ENCODE results near the gene ZNF750. TPM values are rescaled to one million over a fixed set of nuclear protein-coding genes. Genes with fewer than 3 reads are reported as not detected.
A peak's percentile ranks its signal among the peaks of the same experiment; 100 is the strongest.

Gene ZNF750
- total and polyA plus RNA-seq, 2 of the 13 experiments (the other 11 are each of a cell fraction or from before 2014, with no cell fraction given) = not detected

- Histone ChIP-seq H3K9ac (ENCODE audit: insufficient read depth, low read depth, low read length) (no peak overlapping the region; the same call in 1 of the 2 replicates), H3K36me3 (replicated peaks in 1 of 2; ENCODE audit: control insufficient read depth in 1 of 2, insufficient read depth in 2 of 2, low read length in 2 of 2) (no peaks in the 10 kb centered on the region; a peak in 1 of 5 replicates), H3K4me3 (replicated peaks in 1 of 3; ENCODE audit: insufficient read depth in 1 of 3, low read depth in 2 of 3, low read length in 3 of 3) (no peak overlapping the region), H3K27ac (ENCODE audit: extremely low read length, insufficient read depth, low read length) (peak overlapping the region; percentile 55), H3K9me3 (ENCODE audit: low read length) (no peaks in the 10 kb centered on the region), H3K79me2 (ENCODE audit: insufficient read depth, low read length) (peaks cover 3% of the 10 kb centered on the region), H4K20me1 (ENCODE audit: insufficient read depth, low read length) (no peaks in the 10 kb centered on the region), H3K27me3 (ENCODE audit: control insufficient read depth in 1 of 2, insufficient read depth in 2 of 2, low read length in 2 of 2) (no peaks in the 10 kb centered on the region), H3K4me2 (ENCODE audit: low read depth, low read length) (no peak overlapping the region), H2AFZ (ENCODE audit: low read length) (no peak overlapping the region), H3K4me1 (ENCODE audit: insufficient read depth, low read length) (peaks cover 54% of the 10 kb centered on the region)
- in situ Hi-C loops (cut with HindIII; ENCODE audit: extremely low pct_ligation_motif_present, low pct_unique_long_range_greater_than_20kb) (no loop called here), intact Hi-C loops (cut with micrococcal nuclease; ENCODE audit: unreplicated experiment) (no loop called here)
- CTCF ChIA-PET (ENCODE audit: low intra/inter-chr PET ratio, low total read pairs) = no interaction called here
- BruUV-seq (replicated peaks) = no TSS peak
- DNase-seq (ENCODE audit: low spot score) (no peak), FAIRE-seq (no peak), ATAC-seq (no peak)
- POLR2A ChIA-PET = interaction anchor here (1.6 kb wide), 1 partner anchor 44 kb away, joined by 3 read pairs; no protein-coding TSS in a partner anchor
- WGBS (ENCODE audit: low lambda C conversion rate) = 96% methylated on average over 36 of the region's 39 CpGs
- TF ChIP-seq ZBTB33 (CRISPR knock-in tag; IDR thresholded peaks at IDR 0.05) = peak; percentile 95
- no peak for TF ChIP-seq ZNF747 (CRISPR knock-in tag; IDR thresholded peaks at IDR 0.05; ENCODE audit: borderline replicate concordance)
- TF ChIP-seq ZNF746 (CRISPR knock-in tag; IDR thresholded peaks at IDR 0.05) = no peak
- TF ChIP-seq LBX2 (CRISPR knock-in tag; IDR thresholded peaks at IDR 0.05; ENCODE audit: borderline replicate concordance) = 0 out of 2 replicates have a peak, but pooled peaks have one; percentile 56
- TF ChIP-seq ZBTB49 (CRISPR knock-in tag; IDR thresholded peaks at IDR 0.05; ENCODE audit: borderline replicate concordance) = no peak
- no peak for TF ChIP-seq STAG1 (CRISPR knock-in tag; IDR thresholded peaks at IDR 0.05)
These were observed 43.0 kb upstream of the ZNF750 start for GRCh38 chr17:82882715-82883418.
